ENCODE measurements around the gene FLNB. TPM values are rescaled to one million over a fixed set of nuclear protein-coding genes. Genes with fewer than 3 reads are reported as not detected.

The FLNB gene
- total and polyA plus RNA-seq, 9 of the 15 experiments (the other 6 are each of a cell fraction or from before 2014, with no cell fraction given) = 9.4 to 48.1 (median 25.6) TPM

DNA sequence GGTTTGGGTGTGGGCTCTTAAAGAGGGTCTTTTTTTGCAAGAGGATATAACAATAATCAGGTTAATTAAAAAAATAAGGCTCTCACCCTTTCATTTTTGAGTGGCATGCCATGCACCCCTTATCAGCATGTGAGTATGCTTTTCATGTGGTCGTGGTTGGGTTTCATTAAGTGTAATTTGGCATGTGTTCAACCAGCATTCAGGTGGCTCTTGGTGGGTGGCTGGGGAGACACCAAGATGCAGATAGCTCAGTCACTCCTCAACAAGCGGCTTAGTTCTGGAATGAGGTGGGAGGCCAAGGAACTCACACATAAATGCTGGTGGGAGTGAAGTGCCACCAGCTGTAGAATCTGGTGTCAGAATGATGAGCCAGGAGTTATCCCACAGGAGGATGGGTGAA lies 66.8 kb downstream of the FLNB start:
- intact Hi-C loops (cut with micrococcal nuclease) = no loop called here
- Histone ChIP-seq H3K27ac (ENCODE audit: extremely low read depth, low read depth, low read length) (no peak overlapping the region), H3K9ac (ENCODE audit: insufficient read depth in 1 of 2, low read depth in 2 of 2, low read length in 2 of 2) (no peak overlapping the region), H3K9me1 (ENCODE audit: control insufficient read depth, insufficient read depth, low read length) (no peaks in the 10 kb centered on the region), H3K4me3 (no peak overlapping the region), H2AFZ (ENCODE audit: low read depth, low read length) (no peak overlapping the region), H3K4me1 (replicated peaks in 1 of 2; ENCODE audit: control insufficient read depth in 2 of 2, insufficient read depth in 2 of 2, low read length in 2 of 2) (peaks cover 0 to 7% of the 10 kb centered on the region in 2 experiments; a peak in 2 of 5 replicates), H3K27me3 (ENCODE audit: control insufficient read depth in 2 of 2, insufficient read depth in 2 of 2, low read length in 2 of 2) (no peaks in the 10 kb centered on the region), H3K36me3 (ENCODE audit: control insufficient read depth, insufficient read depth, low read length) (peaks cover 25% of the 10 kb centered on the region; the same call in 2 of the 3 replicates), H3K79me2 (ENCODE audit: control insufficient read depth, insufficient read depth, low read length) (peaks cover 7% of the 10 kb centered on the region; the same call in 1 of the 3 replicates), H4K20me1 (replicated peaks; ENCODE audit: control insufficient read depth, insufficient read depth, low read length) (no peaks in the 10 kb centered on the region), H3K9me3 (replicated peaks; ENCODE audit: control insufficient read depth, insufficient read depth, low read depth, low read length) (no peaks in the 10 kb centered on the region), H3K4me2 (ENCODE audit: insufficient read depth, low read length) (no peak overlapping the region)
- ChIA-PET POLR2A (no interaction called here), CTCF (ENCODE audit: low intra/inter-chr PET ratio) (no interaction called here)
- no peak for DNase-seq (ENCODE audit: extremely low read depth in 1 of 4, low spot score in 3 of 4)
- no peak for ATAC-seq
- FAIRE-seq = no peak
- WGBS (ENCODE audit: insufficient coverage, low coverage, missing lambda C conversion rate) = 50% methylated on average over 2 of the region's 2 CpGs
- TF ChIP-seq ZFP36 (IDR thresholded peaks at IDR 0.05; ENCODE audit: low read depth, low read length, partially characterized antibody) (no peak), NFIC (IDR thresholded peaks at IDR 0.05) (no peak), TGIF2 (CRISPR knock-in tag; IDR thresholded peaks at IDR 0.05) (no peak), NFXL1 (CRISPR knock-in tag; IDR thresholded peaks at IDR 0.05) (no peak), RBBP5 (IDR thresholded peaks at IDR 0.05; ENCODE audit: borderline replicate concordance, insufficient read depth, low read length, poor library complexity, severe bottlenecking) (no peak), KLF13 (tag; IDR thresholded peaks at IDR 0.05; ENCODE audit: borderline replicate concordance, low read depth) (no peak), ZNF707 (CRISPR knock-in tag; conservative IDR thresholded peaks at IDR 0.05) (no peak), ZNF695 (CRISPR knock-in tag; IDR thresholded peaks at IDR 0.05) (no peak)
- TF ChIP-seq, protein P1, sequence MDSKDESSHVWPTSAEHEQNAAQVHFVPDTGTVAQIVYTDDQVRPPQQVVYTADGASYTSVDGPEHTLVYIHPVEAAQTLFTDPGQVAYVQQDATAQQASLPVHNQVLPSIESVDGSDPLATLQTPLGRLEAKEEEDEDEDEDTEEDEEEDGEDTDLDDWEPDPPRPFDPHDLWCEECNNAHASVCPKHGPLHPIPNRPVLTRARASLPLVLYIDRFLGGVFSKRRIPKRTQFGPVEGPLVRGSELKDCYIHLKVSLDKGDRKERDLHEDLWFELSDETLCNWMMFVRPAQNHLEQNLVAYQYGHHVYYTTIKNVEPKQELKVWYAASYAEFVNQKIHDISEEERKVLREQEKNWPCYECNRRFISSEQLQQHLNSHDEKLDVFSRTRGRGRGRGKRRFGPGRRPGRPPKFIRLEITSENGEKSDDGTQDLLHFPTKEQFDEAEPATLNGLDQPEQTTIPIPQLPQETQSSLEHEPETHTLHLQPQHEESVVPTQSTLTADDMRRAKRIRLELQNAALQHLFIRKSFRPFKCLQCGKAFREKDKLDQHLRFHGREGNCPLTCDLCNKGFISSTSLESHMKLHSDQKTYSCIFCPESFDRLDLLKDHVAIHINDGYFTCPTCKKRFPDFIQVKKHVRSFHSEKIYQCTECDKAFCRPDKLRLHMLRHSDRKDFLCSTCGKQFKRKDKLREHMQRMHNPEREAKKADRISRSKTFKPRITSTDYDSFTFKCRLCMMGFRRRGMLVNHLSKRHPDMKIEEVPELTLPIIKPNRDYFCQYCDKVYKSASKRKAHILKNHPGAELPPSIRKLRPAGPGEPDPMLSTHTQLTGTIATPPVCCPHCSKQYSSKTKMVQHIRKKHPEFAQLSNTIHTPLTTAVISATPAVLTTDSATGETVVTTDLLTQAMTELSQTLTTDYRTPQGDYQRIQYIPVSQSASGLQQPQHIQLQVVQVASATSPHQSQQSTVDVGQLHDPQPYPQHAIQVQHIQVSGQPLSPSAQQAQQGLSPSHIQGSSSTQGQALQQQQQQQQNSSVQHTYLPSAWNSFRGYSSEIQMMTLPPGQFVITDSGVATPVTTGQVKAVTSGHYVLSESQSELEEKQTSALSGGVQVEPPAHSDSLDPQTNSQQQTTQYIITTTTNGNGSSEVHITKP (IDR thresholded peaks at IDR 0.05; ENCODE audit: partially characterized antibody) = no peak
- TF ChIP-seq, protein P2, sequence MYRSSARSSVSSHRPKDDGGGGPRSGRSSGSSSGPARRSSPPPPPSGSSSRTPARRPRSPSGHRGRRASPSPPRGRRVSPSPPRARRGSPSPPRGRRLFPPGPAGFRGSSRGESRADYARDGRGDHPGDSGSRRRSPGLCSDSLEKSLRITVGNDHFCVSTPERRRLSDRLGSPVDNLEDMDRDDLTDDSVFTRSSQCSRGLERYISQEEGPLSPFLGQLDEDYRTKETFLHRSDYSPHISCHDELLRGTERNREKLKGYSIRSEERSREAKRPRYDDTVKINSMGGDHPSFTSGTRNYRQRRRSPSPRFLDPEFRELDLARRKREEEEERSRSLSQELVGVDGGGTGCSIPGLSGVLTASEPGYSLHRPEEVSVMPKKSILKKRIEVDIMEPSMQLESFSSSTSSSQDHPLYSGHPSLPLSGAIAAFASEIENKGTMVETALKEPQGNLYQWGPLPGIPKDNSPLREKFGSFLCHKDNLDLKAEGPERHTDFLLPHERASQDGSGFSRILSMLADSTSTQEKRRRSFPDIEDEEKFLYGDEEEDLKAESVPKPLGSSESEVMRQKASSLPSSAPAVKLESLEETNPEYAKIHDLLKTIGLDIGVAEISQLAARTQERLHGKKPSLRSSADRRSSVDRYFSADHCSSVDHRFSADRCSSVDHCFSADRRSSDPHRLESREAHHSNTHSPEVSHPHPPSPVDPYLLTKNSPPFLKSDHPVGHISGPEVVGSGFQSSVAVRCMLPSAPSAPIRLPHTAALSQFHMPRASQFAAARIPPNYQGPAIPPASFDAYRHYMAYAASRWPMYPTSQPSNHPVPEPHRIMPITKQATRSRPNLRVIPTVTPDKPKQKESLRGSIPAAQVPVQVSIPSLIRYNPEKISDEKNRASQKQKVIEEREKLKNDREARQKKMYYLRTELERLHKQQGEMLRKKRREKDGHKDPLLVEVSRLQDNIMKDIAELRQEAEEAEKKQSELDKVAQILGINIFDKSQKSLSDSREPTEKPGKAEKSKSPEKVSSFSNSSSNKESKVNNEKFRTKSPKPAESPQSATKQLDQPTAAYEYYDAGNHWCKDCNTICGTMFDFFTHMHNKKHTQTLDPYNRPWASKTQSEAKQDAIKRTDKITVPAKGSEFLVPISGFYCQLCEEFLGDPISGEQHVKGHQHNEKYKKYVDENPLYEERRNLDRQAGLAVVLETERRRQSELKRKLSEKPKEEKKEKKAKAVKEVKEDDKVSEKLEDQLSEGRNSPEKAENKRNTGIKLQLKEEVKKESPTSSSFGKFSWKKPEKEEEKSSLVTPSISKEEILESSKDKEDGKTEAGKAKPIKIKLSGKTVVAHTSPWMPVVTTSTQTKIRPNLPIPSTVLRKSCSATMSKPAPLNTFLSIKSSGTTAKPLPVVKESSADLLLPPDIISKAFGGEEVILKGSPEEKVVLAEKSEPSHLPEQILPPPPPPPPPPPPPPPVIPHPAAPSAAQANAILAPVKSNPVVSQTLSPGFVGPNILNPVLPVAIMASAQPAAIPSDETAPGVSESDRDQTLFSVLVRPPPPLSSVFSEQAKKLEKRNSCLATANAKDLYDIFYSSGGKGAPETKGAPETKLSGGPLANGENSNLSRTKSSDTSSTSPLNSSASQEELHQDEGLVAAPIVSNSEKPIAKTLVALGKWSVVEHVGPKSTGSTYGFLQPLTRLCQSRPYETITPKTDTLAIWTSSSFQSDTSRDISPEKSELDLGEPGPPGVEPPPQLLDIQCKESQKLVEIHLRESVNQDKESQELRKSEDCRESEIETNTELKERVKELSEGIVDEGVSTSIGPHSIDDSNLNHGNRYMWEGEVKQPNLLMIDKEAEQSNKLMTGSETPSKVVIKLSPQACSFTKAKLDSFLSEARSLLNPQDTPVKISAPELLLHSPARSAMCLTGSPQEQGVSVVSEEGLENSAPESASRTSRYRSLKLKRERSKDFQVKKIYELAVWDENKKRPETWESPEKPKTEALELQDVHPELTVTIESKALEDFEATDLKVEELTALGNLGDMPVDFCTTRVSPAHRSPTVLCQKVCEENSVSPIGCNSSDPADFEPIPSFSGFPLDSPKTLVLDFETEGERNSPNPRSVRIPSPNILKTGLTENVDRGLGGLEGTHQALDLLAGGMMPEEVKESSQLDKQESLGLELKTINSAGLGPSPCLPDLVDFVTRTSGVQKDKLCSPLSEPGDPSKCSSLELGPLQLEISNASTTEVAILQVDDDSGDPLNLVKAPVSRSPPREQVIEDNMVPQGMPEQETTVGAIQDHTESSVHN (IDR thresholded peaks at IDR 0.05; ENCODE audit: borderline replicate concordance in 1 of 2, low read depth in 1 of 2) = no peak
- in situ Hi-C loops (cut with MboI) = no loop called here
- no TSS peak for BruUV-seq (replicated peaks)

Measured in K562 (cell line).